Spleen (tissue), 7 donors: ENCODE measurements around the gene CENPM.

Source experiments
- POLR2A ChIP-seq, 3 donors: fragments of 450-650 bp; IDR thresholded peaks; one replicate each; pipeline ENCODE4 v1.5.1; 2017; ENCODE audit warnings: antibody characterized with exemption in 3 of 3, mild to moderate bottlenecking in 1 of 3
- TF ChIP-seq, protein P1 (sequence below), 11 experiments: fragments of 200-600 bp in 7 of 11; fragments of 450-650 bp in 4 of 11; sonication (generic) in 4 of 11; IDR thresholded peaks in 8 of 11; conservative IDR thresholded peaks in 3 of 11; 1 replicate in 7 of 11; 2 replicates in 4 of 11; pipeline versions ENCODE4 v1.4.0 to v1.8.0; 2016 to 2021; ENCODE audit warnings: antibody characterized with exemption in 11 of 11, inconsistent platforms in 4 of 11, mild to moderate bottlenecking in 1 of 11
- donor health status: DM: no; HTN: no; CAD: no; lungs with moderate emphysema.
- donor health status: DM: no; HTN: no; CAD: no.
- donor health status: DM: no; HTN: no; CAD: no.

DNA sequence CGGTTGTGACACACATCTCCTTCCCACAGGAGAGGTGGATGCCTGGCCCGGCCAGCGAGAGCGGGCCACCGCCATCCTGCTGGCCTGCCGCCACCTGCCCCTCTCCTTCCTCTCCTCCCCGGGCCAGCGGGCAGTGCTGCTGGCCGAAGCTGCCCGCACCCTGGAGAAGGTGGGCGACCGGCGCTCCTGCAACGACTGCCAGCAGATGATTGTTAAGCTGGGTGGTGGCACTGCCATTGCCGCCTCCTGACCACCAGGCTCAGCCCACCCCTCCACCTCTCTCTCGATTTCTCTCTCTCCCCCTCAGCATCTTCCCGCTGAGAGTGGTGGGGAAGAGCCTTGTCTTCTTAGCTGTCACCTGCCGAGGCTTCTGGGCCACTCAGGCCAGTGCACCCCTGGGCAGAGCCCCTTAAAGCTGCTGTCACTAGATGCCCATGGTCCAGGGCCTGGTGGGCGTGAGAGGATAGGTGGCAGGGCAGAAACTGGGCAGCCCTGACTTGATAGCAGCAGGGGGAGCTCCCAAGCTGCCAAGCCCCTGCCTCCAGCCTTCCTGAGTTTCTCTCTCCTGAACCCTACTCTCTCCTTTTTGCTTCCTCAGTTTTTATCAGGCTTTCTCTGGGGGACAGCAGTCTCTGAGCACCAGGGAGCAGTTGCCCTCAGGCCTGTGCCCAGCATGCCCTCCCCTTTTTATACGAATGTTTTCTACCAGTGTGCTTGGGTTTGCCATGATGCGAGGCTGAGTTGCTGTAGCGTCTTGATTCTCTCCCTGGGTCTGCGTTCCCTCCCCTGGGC lies 41.3 kb downstream of the CENPM start:
- TF ChIP-seq, protein P1, sequence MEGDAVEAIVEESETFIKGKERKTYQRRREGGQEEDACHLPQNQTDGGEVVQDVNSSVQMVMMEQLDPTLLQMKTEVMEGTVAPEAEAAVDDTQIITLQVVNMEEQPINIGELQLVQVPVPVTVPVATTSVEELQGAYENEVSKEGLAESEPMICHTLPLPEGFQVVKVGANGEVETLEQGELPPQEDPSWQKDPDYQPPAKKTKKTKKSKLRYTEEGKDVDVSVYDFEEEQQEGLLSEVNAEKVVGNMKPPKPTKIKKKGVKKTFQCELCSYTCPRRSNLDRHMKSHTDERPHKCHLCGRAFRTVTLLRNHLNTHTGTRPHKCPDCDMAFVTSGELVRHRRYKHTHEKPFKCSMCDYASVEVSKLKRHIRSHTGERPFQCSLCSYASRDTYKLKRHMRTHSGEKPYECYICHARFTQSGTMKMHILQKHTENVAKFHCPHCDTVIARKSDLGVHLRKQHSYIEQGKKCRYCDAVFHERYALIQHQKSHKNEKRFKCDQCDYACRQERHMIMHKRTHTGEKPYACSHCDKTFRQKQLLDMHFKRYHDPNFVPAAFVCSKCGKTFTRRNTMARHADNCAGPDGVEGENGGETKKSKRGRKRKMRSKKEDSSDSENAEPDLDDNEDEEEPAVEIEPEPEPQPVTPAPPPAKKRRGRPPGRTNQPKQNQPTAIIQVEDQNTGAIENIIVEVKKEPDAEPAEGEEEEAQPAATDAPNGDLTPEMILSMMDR (IDR thresholded peaks at IDR 0.05 in 8 of 11, conservative IDR thresholded peaks at IDR 0.05 in 3 of 11), result no peak
- TF ChIP-seq POLR2A (IDR thresholded peaks at IDR 0.05), result no peak
